Heart right ventricle (tissue), 16 donors: ENCODE measurements around the gene PCDHGB4. TPM values are rescaled to one million over a fixed set of nuclear protein-coding genes. Genes with fewer than 3 reads are reported as not detected.
"Not testable (repeated sequence)": the region's sequence is repeated elsewhere in the genome, so short reads cannot be mapped to it uniquely, and the experiment has no call there.

ENCODE experiments used
- ATAC-seq, 8 donors: fragments of 200-7000 bp; cut with Tn5 transposase; one replicate each; pipeline ENCODE4 v1.9.1; 2020; ENCODE audit warnings: mild to moderate bottlenecking in 8 of 8, moderate library complexity in 8 of 8, moderate number of reproducible peaks in 1 of 8
- DNase-seq, 2 donors: peaks; one replicate each; pipeline ENCODE4 v3.0.0-alpha.2; 2020
- H3K27ac ChIP-seq, 10 donors: fragments of 200-600 bp; sonication (generic) in 2 of 10; one replicate each; pipeline versions ENCODE4 v1.5.0 to v1.8.0; 2020 to 2022; ENCODE audit warnings: mild to moderate bottlenecking in 3 of 10
- H3K27me3 ChIP-seq, 7 donors: fragments of 200-600 bp; one replicate each; pipeline ENCODE4 v1.8.0; 2021 to 2022; ENCODE audit warnings: mild to moderate bottlenecking in 2 of 7
- H3K36me3 ChIP-seq, 9 donors: fragments of 200-600 bp; sonication (generic) in 1 of 9; one replicate each; pipeline versions ENCODE4 v1.5.0 to v1.8.0; 2020 to 2022; ENCODE audit warnings: mild to moderate bottlenecking in 2 of 9
- H3K4me1 ChIP-seq, 9 donors: fragments of 200-600 bp; sonication (generic) in 1 of 9; one replicate each; pipeline versions ENCODE4 v1.5.0 to v1.8.0; 2020 to 2022; ENCODE audit warnings: mild to moderate bottlenecking in 4 of 9
- H3K4me3 ChIP-seq, 10 donors: fragments of 200-600 bp; sonication (generic) in 2 of 10; one replicate each; pipeline versions ENCODE4 v1.5.0 to v1.8.0; 2020 to 2022; ENCODE audit warnings: mild to moderate bottlenecking in 7 of 10, moderate library complexity in 2 of 10
- H3K9me3 ChIP-seq, 11 donors: fragments of 200-600 bp in 10 of 11; sonication (generic) in 2 of 11; one replicate each; pipeline versions ENCODE4 v1.5.0 to v1.8.0; 2013 to 2022; ENCODE audit warnings: mild to moderate bottlenecking in 2 of 11, control low read depth in 1 of 11, moderate library complexity in 1 of 11
- CTCF ChIP-seq, 9 donors: fragments of 200-600 bp; sonication (generic) in 2 of 9; IDR thresholded peaks; one replicate each; pipeline versions ENCODE4 v1.5.0 to v1.8.0; 2021 to 2022; ENCODE audit warnings: antibody characterized with exemption in 9 of 9, mild to moderate bottlenecking in 5 of 9, moderate library complexity in 1 of 9
- WGBS, 2 donors: extraction: QIAGEN DNeasy Blood & Tissue Kit; methylation state at CpG; one replicate each; pipeline ENCODE4 v1.1.7; 2013; ENCODE audit warnings: inconsistent platforms in 1 of 2; 5-methylcytosine and 5-hydroxymethylcytosine counted together
- intact Hi-C, 10 donors: fragments of 100-400 bp; cut with DNase I; formaldehyde crosslinking; loops; one replicate each; pipeline versions ENCODE4 v1.11.1 to v1.14.2; 2022
- polyA plus RNA-seq, 2 donors: library from polyadenylated mRNA; stranded (reverse); fragments of 200-250 nt; gene quantifications; one replicate each; pipeline ENCODE4 v1.2.3, GENCODE V29; 2013
- total RNA-seq, 10 donors: library from RNA; stranded (reverse); fragmentation: NEBNext Ultra II Directional in 3 of 10; extraction: Animal tissue kit (Norgen Biotek cat#: 25700) in 3 of 10; gene quantifications; one replicate each; pipeline versions ENCODE4 v1.2.1 to v1.2.4, GENCODE V29; 2021 to 2023
- donor health status: Arrhythmogenic right ventricular cardiomyopathy.
- donor health status: ischemic (EF 13 %, LVEDD 7.1; RV severe dilation, severe dysfunction).
- donor health status: healthy with polysubstance abuse.
- donor health status: DM: no; HTN: yes; CAD: no.
- donor health status: DM: no; HTN: no; CAD: no.
- donor health status: ischemic (EF 25% LVEDD 6.9; RV normal size, moderate dysfunction).
- donor health status: ischemic (EF 25% LVEDD 5.7; RV mildly dilated, moderate dysfunction).
- donor health status: healthy.
- donor health status: DM: yes; HTN: yes; CAD: no.
- donor health status: Ischemic cardiomyopathy.
- donor health status: ischemic (EF 35%, LVEDD 5.7; RV mildly dilated, moderate dysfunction).
- donor health status: nonischemic (EF 11% LVEDD 7.7; RV severe dilation, severe dysfunction).
- donor health status: DM: yes; HTN: yes; CAD: no.
- donor health status: PGD.
- donor health status: ischemic (EF 29% LVEDD 5.4; RV normal size, mild dysfunction).
- donor health status: nonischemic (EF 23%, LVEDD 6.1; RV moderate dilation, normal function).

Gene PCDHGB4
- total and polyA plus RNA-seq, 12 donors = 0.96 to 10.9 (median 7.1) TPM

GRCh38 chr5:141392429-141393198, 5.1 kb downstream of the PCDHGB4 start, which contains the start of gene PCDHGA8:
Gene PCDHGA8, plus strand, starts transcription at chr5:141392633. Its CDS starts 181 bp downstream, at chr5:141392814.
- Histone ChIP-seq H3K4me3 (no peak within 1 kb of the TSS), H3K27ac (no peak within 1 kb of the TSS), H3K27me3 (peaks cover 0 to 72% (median 0%) of the 10 kb centered on the region in 7 donors), H3K9me3 (peaks cover 0 to 95% (median 58%) of the 10 kb centered on the region in 11 donors), H3K4me1 (peaks cover 0 to 8% (median 0%) of the 10 kb centered on the region in 9 donors), H3K36me3 (peaks cover 0 to 28% (median 3%) of the 10 kb centered on the region in 9 donors)
- no peak for ATAC-seq
- TF ChIP-seq CTCF (IDR thresholded peaks at IDR 0.05) = peak in 4 of 9 donors; percentile 21 to 31 (median 27)
- intact Hi-C loops = loop anchor here in 1 of 10 donors (5.0 kb wide), 1 partner anchor 40 kb away; the partner anchor contains the start of gene PCDHGB1
- 37 to 40% methylated on average over 38 of the region's 38 CpGs for WGBS, 2 donors
- no peak for DNase-seq

- Histone ChIP-seq H3K27ac (no peak overlapping the region), H3K9me3 (peaks cover 0 to 95% (median 57%) of the 10 kb centered on the region in 11 donors), H3K4me3 (no peak overlapping the region), H3K36me3 (peaks cover 0 to 28% (median 3%) of the 10 kb centered on the region in 9 donors), H3K4me1 (peaks cover 0 to 8% (median 0%) of the 10 kb centered on the region in 9 donors), H3K27me3 (peaks cover 0 to 74% (median 0%) of the 10 kb centered on the region in 7 donors)
- intact Hi-C loops = loop anchor here in 1 of 10 donors (5.0 kb wide), 1 partner anchor 41 kb away; the partner anchor contains the start of gene PCDHGB1
- DNase-seq = no peak
- no peak for TF ChIP-seq CTCF (IDR thresholded peaks at IDR 0.05)
- peak in 1 of 8 donors; percentile 32 for ATAC-seq
- WGBS, 2 donors = 46 to 54% methylated on average over 21 of the region's 21 CpGs
These were observed 5.8 kb downstream of the PCDHGB4 start for GRCh38 chr5:141393267-141393666.

GRCh38 chr5:141394401-141395187, 7.1 kb downstream of the PCDHGB4 start:
- peaks cover 0 to 73% (median 0%) of the 10 kb centered on the region in 7 donors for H3K27me3 ChIP-seq
- not testable (repeated sequence) for H3K4me3 ChIP-seq, DNase-seq, H3K4me1 ChIP-seq, H3K27ac ChIP-seq, ATAC-seq
- WGBS, 2 donors = 40 to 45% methylated on average over 42 to 44 of the region's 53 CpGs
- peaks cover 0 to 94% (median 55%) of the 10 kb centered on the region in 11 donors for H3K9me3 ChIP-seq
- intact Hi-C loops = loop anchor here in 1 of 10 donors (5.0 kb wide), 1 partner anchor 42 kb away; the partner anchor contains the start of gene PCDHGB1
- H3K36me3 ChIP-seq = peaks cover 0 to 30% (median 3%) of the 10 kb centered on the region in 9 donors

- 11 to 15% methylated on average over 23 to 24 of the region's 43 CpGs for WGBS, 2 donors
- Histone ChIP-seq H3K27ac (peak within 1 kb of the TSS in 3 of 10 donors; percentile 44 to 49 (median 45)), H3K9me3 (peaks cover 0 to 94% (median 49%) of the 10 kb centered on the region in 11 donors), H3K4me3 (peak within 1 kb of the TSS in 7 of 10 donors; percentile 22 to 46 (median 42)), H3K27me3 (peaks cover 0 to 84% (median 0%) of the 10 kb centered on the region in 7 donors), H3K36me3 (peaks cover 0 to 31% (median under 1%) of the 10 kb centered on the region in 9 donors)
- ATAC-seq = peak; percentile 80 to 98 (median 92)
- H3K4me1 ChIP-seq, intact Hi-C loops: not testable (repeated sequence)
- peak in 1 of 2 donors; percentile 50 for DNase-seq
- peak; percentile 33 to 68 (median 62) for TF ChIP-seq CTCF (IDR thresholded peaks at IDR 0.05)
These were observed 10.5 kb downstream of the PCDHGB4 start, which contains the start of gene PCDHGB5 for GRCh38 chr5:141397756-141398551. Gene PCDHGB5, plus strand, starts transcription at chr5:141397947. Its CDS starts 181 bp downstream, at chr5:141398128.
